HG02763 (cell line): ENCODE data around the gene CAV3.
"Not testable (repeated sequence)": the region's sequence is repeated elsewhere in the genome, so short reads cannot be mapped to it uniquely, and the experiment has no call there.

ENCODE experiments used
- ATAC-seq: cut with Tn5 transposase; IDR thresholded peaks from one replicate; pipeline ENCODE4 v1.9.1; 2021; ENCODE audit warnings: mild to moderate bottlenecking, moderate library complexity; ENCODE audit not compliant: unreplicated experiment

Gene CAV3

DNA sequence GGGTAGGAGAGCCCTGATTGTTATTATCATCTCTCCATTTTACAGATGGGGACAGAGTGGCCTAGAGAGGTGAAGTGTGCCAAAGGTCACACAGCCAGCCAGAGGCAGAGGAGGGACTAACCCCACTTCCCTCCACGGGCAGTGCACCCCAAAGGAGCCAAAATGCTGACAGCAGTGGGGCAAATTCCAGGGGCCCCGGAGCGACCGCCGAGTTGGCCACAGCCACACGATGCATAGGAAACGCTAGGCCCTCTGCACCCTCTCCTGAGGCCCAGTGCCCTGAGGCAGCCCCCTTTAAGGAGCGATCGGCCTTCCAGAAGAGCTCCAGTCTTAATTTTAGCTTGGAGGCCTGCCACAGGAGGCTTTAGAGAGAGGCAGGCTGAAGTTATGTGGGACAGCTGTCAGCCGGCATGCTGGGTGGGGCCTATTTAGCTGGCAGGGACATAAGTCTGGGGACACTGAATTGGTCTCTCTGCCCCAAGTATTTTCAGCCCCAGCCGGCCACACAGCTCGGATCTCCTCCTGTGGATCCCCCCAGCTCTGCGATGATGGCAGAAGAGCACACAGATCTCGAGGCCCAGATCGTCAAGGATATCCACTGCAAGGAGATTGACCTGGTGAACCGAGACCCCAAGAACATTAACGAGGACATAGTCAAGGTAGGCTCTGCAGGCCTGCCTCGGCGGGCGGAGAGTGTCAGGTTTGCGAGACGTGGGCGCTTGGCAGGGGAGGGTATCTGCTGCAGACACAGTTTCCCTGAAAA is at the start of gene CAV3:
Gene CAV3 (plus strand): TSS at position 471 of the 763 bp plus-strand sequence. CDS start 75 bp downstream, at position 546.
- no peak for ATAC-seq

DNA sequence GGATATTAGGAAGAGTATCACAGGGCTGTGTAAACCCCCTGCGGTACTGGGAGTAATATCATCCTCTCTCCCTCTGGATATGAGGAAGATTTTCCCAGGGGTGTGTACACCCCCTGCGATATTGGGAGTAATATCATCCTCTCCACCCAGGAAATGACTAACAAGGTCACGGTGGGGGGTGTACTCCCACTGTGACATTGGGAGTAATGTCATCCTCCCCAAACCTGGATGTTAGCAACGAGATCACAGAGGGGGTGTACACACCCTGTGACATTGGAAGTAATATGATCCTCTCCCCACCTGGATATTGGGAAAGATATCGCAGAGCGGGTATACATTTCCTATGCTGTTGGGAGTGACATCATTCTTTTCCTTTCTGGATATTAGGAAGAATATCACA is 48.6 kb upstream of the CAV3 start:
- not testable (repeated sequence) for ATAC-seq

DNA sequence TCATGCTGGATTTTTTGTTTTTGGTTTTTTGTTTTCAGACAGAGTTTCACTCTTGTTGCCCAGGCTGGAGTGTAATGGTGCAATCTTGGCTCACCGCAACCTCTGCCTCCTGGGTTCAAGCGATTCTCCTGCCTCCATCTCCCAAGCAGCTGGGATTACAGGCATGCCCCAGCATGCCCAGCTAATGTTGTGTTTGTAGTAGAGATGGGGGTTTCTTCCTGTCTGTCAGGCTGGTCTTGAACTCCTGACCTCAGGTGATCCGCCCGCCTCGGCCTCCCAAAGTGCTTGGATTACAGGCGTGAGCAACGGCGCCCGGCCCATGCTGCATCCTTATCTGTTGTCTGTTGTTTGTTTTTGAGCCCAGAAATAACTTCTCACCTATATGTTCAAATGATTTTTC is 42.3 kb upstream of the CAV3 start:
- ATAC-seq: not testable (repeated sequence)

DNA sequence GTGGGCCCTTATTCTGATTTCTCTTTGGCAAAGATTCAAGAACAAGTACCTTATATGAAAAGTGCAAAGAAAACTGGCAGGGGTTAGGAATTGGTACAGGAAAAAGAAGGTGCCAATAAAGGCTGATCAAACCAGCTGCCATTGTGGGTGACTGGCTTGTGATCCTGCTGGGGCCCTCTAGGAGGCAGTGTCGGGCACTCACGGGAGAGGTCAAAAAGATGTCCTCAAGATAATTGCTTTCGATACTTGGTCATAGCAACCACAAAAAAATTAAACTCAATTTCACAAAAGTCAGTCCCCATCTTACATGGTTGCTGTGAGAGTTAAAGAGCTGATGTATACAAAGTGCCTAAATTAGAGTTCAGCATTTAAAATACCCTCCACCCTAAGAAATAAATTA is 31.0 kb upstream of the CAV3 start:
- ATAC-seq: no peak

DNA sequence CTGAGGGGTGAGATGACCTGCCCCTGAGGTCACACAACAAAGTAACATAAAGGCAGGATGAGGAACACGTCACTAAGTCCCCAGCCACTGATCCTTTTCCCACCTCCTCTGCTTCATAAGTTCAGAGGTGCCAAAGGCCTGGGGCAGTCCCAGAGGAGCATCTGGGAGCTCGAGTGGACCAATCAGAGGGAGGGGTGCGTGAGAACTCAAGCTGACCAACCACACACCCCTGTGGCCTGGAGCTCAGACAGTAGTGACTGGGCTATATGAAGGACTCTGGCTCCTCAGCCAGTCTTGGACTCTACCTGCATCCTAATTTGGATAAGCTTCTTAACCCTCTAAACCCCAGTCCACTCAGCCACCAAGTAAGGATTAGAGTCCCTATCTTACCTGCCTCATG is 28.0 kb upstream of the CAV3 start:
- ATAC-seq: no peak

DNA sequence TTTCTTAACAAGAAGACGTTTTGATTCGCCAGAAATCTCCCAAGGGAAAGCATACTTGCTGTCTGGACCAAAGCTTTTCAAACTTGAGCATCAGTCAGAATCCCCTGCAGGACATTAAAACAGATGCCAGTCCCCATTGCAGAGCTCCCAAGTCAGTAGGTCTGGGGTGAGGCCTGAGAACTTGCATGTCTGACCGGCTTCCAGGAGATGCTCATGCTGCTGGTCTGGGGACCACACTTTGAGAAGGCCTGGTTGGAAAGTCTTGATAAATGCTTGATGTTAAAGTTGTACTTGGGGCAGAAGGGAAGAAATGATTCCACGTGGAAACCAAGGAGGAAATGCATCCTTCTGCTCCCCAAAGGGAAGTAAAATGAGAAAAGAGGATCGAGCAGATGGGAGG is 24.3 kb upstream of the CAV3 start:
- no peak for ATAC-seq

DNA sequence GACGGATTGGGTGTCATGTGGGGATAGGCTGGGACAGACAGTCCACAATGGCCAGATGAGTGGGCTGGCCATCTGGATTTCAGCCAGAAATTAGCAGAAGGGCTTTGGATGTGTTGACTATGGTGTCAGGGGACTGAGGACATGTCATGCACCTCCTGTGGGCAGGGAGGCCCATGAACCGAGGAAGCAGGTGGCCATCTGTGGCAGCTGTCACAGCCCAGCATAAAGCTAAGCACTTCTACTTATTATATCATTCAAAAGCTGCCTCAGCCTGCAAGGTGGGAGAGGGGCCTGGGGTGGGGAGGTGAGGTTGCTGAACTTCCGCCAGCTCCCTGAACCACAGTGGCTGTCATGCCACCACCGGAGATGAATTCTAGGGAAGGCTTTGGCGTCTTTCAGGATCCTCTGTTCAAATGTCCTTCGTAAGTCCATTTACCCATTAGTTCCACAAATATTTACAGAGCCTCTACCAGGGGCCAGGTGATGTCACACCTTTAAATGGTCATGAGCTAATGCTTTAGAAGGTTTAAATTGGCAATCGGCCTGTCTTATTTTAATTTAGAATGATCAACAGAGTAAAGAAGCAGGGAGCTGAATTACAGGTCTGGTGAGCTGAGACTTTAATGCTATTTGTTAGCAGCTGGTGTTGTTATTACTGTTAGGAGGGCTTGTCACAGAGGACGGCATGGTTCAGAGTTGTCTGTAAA is 23.6 kb upstream of the CAV3 start:
- ATAC-seq: no peak

DNA sequence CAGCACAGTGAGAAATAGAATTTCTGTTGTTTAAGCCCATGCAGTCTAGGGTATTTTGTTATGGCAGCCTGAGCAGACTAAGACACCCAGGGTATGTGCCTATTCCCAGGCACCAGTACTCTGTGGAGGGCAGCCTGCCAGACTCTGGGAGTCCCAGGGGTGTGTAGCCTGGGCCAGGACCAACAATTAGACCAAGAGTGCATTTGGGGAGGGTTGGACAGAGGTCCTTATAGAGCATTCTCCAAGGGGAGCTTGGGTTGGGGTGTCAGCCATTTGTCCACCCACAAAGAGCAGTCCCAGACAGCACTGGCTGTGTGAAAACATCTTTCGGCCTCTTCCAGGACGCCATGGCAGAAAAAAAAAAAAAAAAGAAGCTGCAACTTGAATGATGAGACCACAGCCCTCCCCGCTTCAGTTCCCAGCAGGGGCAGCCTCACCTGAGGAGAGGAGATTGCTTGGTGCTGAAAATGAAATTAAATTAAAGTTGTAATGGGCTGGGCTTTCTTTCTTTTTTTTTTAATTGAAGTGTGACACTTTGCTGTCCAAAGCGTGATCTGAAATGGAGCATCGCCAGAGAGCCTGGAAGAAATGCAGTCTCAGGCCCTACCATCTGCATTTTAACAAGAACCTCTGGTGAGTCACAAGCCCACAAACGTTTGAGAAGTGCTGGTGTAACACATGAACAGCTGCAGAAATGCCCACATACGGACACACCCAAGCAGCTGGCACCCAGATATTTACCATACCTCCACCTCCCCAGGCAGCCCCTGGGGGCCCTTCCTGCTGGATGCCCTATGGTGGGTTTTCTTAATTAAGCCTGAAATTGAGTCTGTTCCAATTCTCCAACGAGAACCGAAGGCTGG is 21.3 kb upstream of the CAV3 start:
- ATAC-seq: no peak

DNA sequence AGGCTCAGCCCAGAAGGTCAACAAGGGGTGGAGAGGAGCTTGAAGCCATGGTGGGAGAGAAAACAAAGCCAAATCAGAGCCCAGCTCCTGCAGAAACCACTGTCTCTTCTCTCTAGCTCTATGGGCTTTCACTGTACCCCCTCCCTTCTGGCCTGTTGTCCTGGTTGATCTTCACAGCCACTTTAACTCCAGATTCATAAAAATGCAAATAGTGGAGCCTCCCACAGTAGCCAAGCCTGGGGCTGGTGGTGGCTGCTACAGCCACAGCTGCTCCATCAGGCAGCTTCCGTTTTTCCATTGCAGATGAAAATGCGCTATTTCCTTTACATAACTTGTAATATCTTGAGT is 20.7 kb upstream of the CAV3 start:
- ATAC-seq: no peak

DNA sequence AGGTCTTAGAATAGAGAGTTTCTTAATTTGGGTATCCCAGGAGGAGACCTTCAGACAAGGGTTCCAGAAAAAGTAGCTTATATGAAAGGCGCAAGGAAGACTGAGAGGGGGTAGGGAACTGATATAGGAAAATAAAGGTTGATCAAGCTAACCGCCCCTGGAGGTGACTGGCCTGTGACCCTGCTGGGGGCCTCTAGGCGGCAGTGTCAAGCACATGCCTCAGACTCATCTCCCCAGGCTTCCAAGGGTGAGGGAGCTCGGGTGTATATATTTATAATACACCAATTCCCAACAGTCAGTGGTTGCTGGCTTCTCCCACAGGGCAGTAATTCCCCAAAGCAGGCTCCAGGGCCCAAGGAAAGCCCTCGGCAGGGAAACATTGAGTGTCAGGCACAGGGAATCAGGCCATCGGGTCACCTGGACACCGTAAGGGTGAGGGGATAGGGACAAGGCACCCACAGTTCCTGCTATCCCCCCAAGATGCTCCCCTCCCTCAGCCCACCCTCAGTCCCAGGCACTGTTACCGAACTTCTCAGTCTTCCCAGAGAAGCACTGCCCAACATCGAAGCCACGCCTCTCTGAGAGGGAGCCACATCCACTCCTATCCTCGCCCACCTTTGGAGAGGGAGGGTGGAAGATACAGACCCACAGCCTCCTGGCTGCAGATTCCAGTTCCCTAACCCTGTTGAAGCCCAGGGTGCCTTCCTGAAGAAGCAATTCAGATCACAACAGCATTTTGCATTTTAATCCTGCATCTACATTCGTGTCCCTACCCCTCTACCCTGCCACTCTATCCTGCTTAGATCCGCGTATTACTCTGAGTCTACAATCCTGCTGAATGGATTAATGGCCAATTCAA is 19.5 kb upstream of the CAV3 start:
- ATAC-seq: no peak

DNA sequence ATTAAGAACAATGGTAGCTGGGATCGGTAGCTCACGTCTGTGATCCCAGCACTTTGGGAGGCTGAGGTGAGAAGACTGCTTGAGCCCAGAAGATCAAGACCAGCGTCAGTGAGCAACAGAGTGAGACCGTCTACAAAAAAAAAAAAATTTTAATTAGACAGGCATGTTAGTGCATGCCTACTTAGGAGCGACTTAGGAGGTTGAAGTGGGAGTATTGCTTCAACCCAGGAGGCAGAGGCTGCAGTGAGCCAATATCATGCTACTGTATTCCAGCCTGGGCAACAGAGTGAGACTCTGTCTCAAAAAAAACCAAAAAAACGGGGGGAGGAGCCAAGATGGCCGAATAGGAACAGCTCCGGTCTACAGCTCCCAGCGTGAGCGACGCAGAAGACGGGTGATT is 17.8 kb upstream of the CAV3 start:
- not testable (repeated sequence) for ATAC-seq

DNA sequence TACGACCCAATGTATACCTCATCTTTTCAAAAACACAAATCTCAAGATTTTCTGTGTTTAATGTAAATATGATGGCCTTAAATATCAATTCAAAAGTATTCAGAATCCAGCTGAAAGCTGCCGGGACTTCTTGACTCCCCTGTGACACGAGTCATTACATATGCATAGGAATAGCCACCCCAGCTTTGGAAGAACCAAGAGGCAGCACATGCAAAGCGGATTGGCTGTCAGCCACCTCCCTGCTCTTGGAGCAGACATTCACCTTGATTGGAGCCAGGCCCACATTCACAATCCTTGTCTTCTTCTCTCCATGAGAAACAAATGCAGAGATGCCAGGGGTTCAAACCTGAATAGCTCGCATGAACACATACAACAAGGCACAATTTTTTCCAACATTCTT is 10.8 kb upstream of the CAV3 start:
- no peak for ATAC-seq

DNA sequence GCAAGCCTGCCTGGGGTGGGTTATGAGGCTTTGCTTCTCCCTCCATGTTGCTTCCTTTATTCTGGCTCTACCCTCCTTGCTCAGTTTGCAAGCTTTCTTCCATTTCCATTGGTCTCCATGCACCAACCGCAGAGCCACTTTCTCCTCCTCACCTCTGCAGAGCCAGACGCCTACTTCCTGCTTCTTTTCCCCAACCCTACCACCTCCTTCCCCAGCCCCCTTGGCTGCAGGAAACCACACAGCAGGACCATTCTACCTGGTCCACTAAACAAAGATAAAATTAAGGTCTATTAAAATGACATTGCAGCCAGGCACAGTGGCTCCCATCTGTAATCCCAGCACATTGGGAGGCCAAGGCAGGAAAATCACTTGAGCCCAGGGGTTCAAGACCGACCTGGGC is 10.0 kb upstream of the CAV3 start:
- no peak for ATAC-seq

DNA sequence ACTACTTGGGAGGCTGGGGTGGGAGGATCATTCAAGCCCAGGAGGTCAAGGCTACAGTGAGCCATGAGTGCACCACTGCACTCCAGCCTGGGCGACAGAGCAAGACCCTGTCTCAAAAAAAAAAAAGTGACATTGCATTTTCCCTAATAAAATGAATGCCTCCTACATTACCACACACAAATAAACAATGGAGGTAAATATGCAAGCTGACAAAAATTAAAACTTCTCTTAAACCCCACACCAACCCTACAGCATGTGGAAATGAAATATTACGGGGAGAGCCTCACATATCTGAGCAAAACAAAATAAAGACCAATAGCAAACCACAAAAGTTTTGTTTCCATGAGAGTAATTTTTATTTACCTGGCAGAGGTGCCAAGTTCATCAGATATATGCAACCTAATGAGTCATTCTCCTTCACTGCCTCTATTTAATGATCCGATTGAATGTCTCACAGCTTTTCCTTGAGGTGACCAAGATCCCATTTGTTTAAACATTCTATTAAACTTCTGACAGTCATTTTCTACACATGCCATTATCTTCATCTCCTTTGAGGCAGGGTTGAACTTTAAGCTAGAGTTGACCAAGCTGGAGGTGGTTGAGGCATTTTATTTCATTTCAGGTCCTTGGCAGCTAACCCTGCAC is 9.4 kb upstream of the CAV3 start:
- ATAC-seq: no peak

DNA sequence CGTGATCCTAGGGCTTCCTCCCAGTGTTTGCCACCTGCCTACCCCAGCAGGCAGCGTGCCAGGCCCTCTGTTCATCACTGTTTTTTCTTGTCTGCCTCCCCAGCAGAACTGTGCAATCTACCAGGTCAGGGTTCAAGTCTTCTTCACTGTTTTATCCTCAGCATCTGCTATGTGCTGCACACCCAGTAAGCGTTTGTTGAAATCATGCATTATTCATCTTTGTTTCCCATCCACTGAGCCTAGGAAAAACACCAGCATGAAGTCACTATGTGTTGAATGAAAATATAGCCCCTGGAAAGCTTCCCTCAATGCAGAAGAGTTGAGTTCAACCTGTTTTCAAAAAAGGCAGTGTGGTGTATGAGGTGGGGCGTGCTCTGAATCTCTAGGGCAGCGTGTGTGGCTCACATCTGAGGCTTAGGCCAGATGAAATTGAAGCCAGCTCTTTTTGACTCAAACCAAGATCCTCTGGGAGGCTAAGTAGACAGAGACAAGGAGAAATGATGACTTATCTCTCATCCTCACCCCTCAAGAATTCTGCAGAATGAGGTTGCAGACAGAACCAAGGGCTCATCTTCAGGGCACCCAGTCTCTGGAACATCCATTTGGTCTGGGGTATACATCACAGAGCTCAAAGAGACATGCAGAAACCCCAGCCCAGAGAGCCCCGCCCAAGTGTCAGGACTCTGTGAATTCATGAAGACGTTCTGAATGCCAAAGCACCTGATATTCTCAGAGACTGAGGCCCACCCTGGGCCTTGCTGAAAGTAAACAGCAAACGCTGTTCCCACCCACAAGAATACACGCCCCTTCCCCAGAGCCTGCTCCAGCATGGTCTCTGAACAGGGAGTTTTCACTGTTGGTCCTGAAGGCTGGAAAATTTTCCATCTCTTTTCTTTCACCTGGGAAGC is 5.7 kb upstream of the CAV3 start:
- ATAC-seq: no peak

DNA sequence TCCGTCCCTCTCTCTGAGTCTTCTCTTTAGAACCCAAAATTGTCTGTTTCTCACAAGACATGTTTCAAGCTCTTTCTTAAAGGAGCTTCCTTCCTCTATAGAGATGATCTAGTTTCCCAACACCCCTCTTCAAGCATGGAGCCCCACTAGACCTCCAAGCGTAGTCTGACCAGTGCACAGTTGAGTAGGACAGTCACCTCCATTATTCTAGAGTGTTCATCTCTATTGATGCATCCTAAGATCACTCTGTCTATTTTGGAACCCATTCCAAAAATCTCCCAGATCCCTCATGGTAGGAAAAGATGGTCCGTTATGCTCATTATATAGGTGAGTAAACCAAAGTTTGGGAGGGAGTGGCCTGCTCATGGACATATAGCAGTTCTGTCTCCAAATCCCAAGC is 4.1 kb upstream of the CAV3 start:
- ATAC-seq: no peak

DNA sequence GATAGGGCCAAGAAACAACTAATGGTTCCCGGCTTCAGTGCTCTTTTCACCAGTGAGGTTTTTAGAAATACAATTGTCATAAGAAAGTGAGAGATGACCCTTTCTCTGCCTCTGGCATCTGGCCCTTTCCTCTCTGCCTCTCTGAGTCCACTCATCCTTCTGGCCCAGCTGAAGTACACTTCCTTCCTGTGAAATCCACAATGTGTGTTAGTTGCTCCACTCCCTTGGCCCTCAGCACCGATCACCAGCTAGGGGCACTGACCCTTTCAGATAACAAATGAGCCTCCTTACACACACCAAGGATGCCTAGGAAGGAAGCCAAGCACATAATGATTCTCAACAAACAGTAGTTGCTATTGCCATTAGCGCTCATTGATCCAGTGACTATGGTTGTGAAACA is 2.9 kb upstream of the CAV3 start:
- ATAC-seq: no peak

DNA sequence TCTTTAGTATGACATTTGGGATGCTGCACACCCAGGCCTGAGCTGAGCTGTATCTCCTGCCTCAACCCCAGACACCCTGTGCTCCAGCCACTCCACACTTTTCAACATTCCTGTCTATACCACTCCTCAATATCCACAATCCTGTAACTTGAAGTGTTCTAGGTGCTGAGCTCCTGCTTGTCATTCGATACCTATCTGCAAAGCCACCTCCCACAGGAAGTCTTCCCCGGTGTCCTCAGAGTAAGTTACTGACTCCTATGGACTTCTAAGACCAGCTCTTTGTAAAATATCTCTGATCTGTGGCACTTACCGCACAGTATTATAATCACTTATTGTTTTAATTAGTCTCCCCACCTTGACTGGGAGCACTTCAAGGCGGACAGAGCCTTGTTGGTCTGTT is 1.2 kb upstream of the CAV3 start:
- ATAC-seq: no peak

DNA sequence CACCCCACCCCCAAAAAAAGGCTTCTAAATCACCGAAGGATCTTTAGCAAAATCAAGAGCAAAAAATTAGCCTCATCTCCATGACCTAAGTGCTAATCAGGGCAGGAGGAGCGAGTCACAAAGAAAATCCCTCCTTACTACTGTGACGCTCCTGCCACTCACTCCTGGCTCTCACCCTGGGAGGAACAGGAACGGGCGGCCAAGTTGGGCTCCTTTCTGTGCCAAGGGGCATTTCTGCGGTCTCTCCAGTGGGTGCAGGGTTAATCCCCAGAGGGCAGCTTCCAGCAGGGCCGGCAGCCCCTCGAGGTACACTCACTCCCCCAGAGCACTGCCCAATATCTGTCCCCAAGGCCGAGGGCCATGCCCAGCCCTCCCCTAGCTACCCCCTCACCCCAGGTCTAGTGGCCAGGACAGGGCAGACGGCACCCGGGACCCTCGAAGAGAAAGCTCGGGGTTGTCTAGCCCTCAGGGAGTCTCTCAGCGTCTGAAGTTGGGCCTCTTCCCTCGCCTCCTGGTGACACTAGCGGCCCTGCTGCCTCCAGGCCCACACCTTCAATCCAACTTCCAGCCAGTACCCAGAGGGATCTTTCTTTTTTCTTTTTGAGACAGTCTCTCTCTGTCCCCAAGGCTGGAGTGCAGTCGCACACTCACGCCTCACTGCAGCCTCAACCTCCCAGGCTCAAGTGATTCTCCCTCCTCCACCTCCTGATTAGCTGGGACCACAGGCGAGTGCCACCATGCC is 706 bp downstream of the CAV3 start:
- no peak for ATAC-seq
